Neural cell (in vitro differentiated cells): ENCODE results near the gene IP6K1. TPM values are rescaled to one million over a fixed set of nuclear protein-coding genes. Genes with fewer than 3 reads are reported as not detected.

Experiments used
- H2AFZ ChIP-seq: fragments of 200-600, 300-800 bp; sonication (generic), shearing (Covaris generic); 2 replicates; pipeline ENCODE4 v1.6.0; 2014; ENCODE audit warnings: low read depth, mild to moderate bottlenecking, antibody characterized with exemption, low read length, moderate library complexity
- H3F3A ChIP-seq: fragments of 200-600 bp; shearing (Covaris generic); 2 replicates; pipeline ENCODE4 v1.6.1; 2016; ENCODE audit warnings: mild to moderate bottlenecking, moderate library complexity, mixed read lengths, antibody characterized with exemption, low read length; ENCODE audit not compliant: insufficient read depth, poor library complexity, severe bottlenecking
- H3K27ac ChIP-seq: fragments of 200-600, 300-800 bp; sonication (generic), shearing (Covaris generic); 2 replicates; pipeline ENCODE4 v1.5.1; 2014; ENCODE audit warnings: mild to moderate bottlenecking, low read length, moderate library complexity
- H3K27me3 ChIP-seq: fragments of 300-800, 200-600 bp; sonication (generic), shearing (Covaris generic); 2 replicates; pipeline ENCODE4 v1.6.0; 2014; ENCODE audit warnings: mild to moderate bottlenecking, low read depth, low read length, moderate library complexity; ENCODE audit not compliant: insufficient read depth
- H3K36me3 ChIP-seq: fragments of 300-800, 200-600 bp; sonication (generic), shearing (Covaris generic); 2 replicates; pipeline ENCODE4 v1.5.1; 2014; ENCODE audit warnings: mild to moderate bottlenecking, antibody characterized with exemption, low read length, moderate library complexity; ENCODE audit not compliant: insufficient read depth
- H3K4me2 ChIP-seq: fragments of 300-800, 200-600 bp; sonication (generic), shearing (Covaris generic); 2 replicates; pipeline ENCODE4 v1.6.0; 2014; ENCODE audit warnings: mild to moderate bottlenecking, low read length
- H3K4me3 ChIP-seq: fragments of 300-800, 200-600 bp; sonication (generic), shearing (Covaris generic); 2 replicates; pipeline ENCODE4 v1.5.1; 2014; ENCODE audit warnings: mild to moderate bottlenecking, low read length, moderate library complexity
- H3K79me2 ChIP-seq: fragments of 200-600 bp; shearing (Covaris generic); replicated peaks from 2 replicates; pipeline ENCODE4 v1.6.0; 2014; ENCODE audit warnings: mild to moderate bottlenecking, low read length, moderate library complexity; ENCODE audit not compliant: insufficient read depth
- H3K9ac ChIP-seq: fragments of 300-800, 200-600 bp; sonication (generic), shearing (Covaris generic); 2 replicates; pipeline ENCODE4 v1.6.1; 2016; ENCODE audit warnings: mild to moderate bottlenecking, low read length, mixed read lengths
- H3K9me2 ChIP-seq: fragments of 200-600 bp; shearing (Covaris generic); 2 replicates; pipeline ENCODE4 v1.6.1; 2016; ENCODE audit warnings: mild to moderate bottlenecking, low read length, mixed read lengths; ENCODE audit not compliant: insufficient read depth
- H3K9me3 ChIP-seq: fragments of 200-600, 300-800 bp; sonication (generic), shearing (Covaris generic); 2 replicates; pipeline ENCODE4 v1.6.1; 2016; ENCODE audit warnings: mild to moderate bottlenecking, mixed run types, low read length, moderate library complexity, mixed read lengths
- H4K20me1 ChIP-seq: fragments of 200-600 bp; shearing (Covaris generic); 2 replicates; pipeline ENCODE4 v1.6.1; 2016; ENCODE audit warnings: mild to moderate bottlenecking, mixed run types; ENCODE audit not compliant: insufficient read depth
- EP300 ChIP-seq: fragments of 450-650 bp; conservative IDR thresholded peaks from 2 replicates; pipeline ENCODE4 v1.6.1; 2014; ENCODE audit warnings: antibody characterized with exemption, mild to moderate bottlenecking, moderate library complexity; ENCODE audit not compliant: poor library complexity, severe bottlenecking
- MXI1 ChIP-seq: fragments of 450-650 bp; conservative IDR thresholded peaks from 2 replicates; pipeline ENCODE4 v1.6.1; 2014; ENCODE audit warnings: antibody characterized with exemption, mild to moderate bottlenecking; ENCODE audit not compliant: poor library complexity, severe bottlenecking
- POLR2AphosphoS5 ChIP-seq: IDR thresholded peaks from 2 replicates; pipeline ENCODE4 v1.6.1; 2012
- RAD21 ChIP-seq: fragments of 450-650 bp; conservative IDR thresholded peaks from 2 replicates; pipeline ENCODE4 v1.6.1; 2014; ENCODE audit warnings: antibody characterized with exemption, mild to moderate bottlenecking, moderate library complexity
- SMC3 ChIP-seq: fragments of 450-650 bp; conservative IDR thresholded peaks from 2 replicates; pipeline ENCODE4 v1.6.1; 2014; ENCODE audit warnings: antibody characterized with exemption, mild to moderate bottlenecking, moderate library complexity; ENCODE audit not compliant: poor library complexity
- TAF1 ChIP-seq: IDR thresholded peaks from 2 replicates; pipeline ENCODE4 v1.6.1; 2012; ENCODE audit warnings: low read depth
- polyA plus RNA-seq: library from polyadenylated mRNA; depleted of rRNA; stranded (reverse); fragments of >200 nt; gene quantifications from 2 replicates; pipeline ENCODE4 v1.2.3, GENCODE V29; 2014
- TF ChIP-seq, protein P1 (sequence below): fragments of 450-650 bp; IDR thresholded peaks from 2 replicates; pipeline ENCODE4 v1.5.1; 2014; ENCODE audit warnings: antibody characterized with exemption, mild to moderate bottlenecking, moderate library complexity; ENCODE audit not compliant: poor library complexity, severe bottlenecking
- TF ChIP-seq, protein P2 (sequence below): IDR thresholded peaks from 2 replicates; pipeline ENCODE4 v1.6.1; 2012; ENCODE audit warnings: borderline replicate concordance

The IP6K1 gene
- polyA plus RNA-seq, 1 donor from 2014 or later, result 52.7 TPM

DNA sequence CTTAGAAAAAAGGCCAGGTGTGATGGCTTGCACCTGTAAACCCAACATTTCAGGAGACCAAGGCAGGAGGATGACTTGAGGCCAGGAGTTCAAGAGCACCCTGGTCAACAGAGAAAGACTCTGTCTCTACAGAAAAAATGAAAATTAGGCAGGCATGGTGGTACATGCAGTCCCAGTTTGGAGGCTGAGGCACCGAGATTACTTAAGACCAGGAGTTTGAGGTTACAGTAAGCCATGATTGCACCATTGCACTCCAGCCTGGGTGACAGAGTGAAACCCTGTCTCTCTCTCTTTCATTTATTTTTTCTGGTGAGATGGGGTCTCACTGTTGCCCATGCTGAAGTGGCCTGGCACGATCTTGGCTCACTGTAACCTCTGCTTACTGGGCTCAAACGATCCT is 24.7 kb downstream of the IP6K1 start:
- Histone ChIP-seq H4K20me1 (no peaks in the 10 kb centered on the region), H3K4me2 (no peak overlapping the region)
- TF ChIP-seq POLR2AphosphoS5, result no peak

GRCh38 chr3:49759226-49759625 is 27.1 kb downstream of the IP6K1 start:
- Histone ChIP-seq H3K9me3 (no peaks in the 10 kb centered on the region), H2AFZ (no peak overlapping the region), H3K4me3 (no peak overlapping the region), H3K9me2 (no peaks in the 10 kb centered on the region), H4K20me1 (no peaks in the 10 kb centered on the region), H3K4me2 (no peak overlapping the region), H3K27ac (no peak overlapping the region), H3K27me3 (no peaks in the 10 kb centered on the region), H3K9ac (no peak overlapping the region), H3K36me3 (no peaks in the 10 kb centered on the region), H3F3A (no peaks in the 10 kb centered on the region), H3K79me2 (peaks cover 59% of the 10 kb centered on the region)
- no peak for TF ChIP-seq SMC3
- no peak for TF ChIP-seq MXI1
- TF ChIP-seq, protein P1, sequence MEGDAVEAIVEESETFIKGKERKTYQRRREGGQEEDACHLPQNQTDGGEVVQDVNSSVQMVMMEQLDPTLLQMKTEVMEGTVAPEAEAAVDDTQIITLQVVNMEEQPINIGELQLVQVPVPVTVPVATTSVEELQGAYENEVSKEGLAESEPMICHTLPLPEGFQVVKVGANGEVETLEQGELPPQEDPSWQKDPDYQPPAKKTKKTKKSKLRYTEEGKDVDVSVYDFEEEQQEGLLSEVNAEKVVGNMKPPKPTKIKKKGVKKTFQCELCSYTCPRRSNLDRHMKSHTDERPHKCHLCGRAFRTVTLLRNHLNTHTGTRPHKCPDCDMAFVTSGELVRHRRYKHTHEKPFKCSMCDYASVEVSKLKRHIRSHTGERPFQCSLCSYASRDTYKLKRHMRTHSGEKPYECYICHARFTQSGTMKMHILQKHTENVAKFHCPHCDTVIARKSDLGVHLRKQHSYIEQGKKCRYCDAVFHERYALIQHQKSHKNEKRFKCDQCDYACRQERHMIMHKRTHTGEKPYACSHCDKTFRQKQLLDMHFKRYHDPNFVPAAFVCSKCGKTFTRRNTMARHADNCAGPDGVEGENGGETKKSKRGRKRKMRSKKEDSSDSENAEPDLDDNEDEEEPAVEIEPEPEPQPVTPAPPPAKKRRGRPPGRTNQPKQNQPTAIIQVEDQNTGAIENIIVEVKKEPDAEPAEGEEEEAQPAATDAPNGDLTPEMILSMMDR, result no peak
- TF ChIP-seq, protein P2, sequence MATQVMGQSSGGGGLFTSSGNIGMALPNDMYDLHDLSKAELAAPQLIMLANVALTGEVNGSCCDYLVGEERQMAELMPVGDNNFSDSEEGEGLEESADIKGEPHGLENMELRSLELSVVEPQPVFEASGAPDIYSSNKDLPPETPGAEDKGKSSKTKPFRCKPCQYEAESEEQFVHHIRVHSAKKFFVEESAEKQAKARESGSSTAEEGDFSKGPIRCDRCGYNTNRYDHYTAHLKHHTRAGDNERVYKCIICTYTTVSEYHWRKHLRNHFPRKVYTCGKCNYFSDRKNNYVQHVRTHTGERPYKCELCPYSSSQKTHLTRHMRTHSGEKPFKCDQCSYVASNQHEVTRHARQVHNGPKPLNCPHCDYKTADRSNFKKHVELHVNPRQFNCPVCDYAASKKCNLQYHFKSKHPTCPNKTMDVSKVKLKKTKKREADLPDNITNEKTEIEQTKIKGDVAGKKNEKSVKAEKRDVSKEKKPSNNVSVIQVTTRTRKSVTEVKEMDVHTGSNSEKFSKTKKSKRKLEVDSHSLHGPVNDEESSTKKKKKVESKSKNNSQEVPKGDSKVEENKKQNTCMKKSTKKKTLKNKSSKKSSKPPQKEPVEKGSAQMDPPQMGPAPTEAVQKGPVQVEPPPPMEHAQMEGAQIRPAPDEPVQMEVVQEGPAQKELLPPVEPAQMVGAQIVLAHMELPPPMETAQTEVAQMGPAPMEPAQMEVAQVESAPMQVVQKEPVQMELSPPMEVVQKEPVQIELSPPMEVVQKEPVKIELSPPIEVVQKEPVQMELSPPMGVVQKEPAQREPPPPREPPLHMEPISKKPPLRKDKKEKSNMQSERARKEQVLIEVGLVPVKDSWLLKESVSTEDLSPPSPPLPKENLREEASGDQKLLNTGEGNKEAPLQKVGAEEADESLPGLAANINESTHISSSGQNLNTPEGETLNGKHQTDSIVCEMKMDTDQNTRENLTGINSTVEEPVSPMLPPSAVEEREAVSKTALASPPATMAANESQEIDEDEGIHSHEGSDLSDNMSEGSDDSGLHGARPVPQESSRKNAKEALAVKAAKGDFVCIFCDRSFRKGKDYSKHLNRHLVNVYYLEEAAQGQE, result no peak
- TF ChIP-seq EP300, result no peak
- no peak for TF ChIP-seq TAF1
- TF ChIP-seq RAD21, result no peak

More for the DNA sequence above, 24.7 kb downstream of the IP6K1 start:
- H3K9ac ChIP-seq, result no peak overlapping the region
- no peak overlapping the region for H2AFZ ChIP-seq
- no peaks in the 10 kb centered on the region for H3F3A ChIP-seq
- no peaks in the 10 kb centered on the region for H3K9me2 ChIP-seq
- H3K27me3 ChIP-seq, result no peaks in the 10 kb centered on the region
- no peaks in the 10 kb centered on the region for H3K9me3 ChIP-seq
- peaks cover 56% of the 10 kb centered on the region for H3K79me2 ChIP-seq
- H3K4me3 ChIP-seq, result no peak overlapping the region
- no peaks in the 10 kb centered on the region for H3K36me3 ChIP-seq
- no peak overlapping the region for H3K27ac ChIP-seq

DNA sequence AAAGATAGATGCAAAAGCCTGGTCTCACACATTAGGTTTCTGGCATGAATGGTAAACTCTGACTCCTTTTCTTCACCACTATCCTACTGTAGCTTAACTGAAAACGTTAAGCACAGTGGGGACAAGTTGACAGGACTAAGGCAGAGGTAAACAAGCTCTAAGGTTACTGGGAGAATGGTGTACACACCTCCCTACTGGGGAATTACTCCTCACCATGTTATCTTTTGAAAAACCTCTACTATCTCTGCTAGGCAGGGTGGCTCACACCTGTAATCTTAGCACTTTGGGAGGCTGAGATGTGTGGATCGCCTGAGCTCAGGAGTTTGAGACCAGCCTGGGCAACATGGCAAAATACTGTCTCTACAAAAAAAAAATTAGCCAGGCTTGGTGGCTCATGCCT is 29.1 kb downstream of the IP6K1 start:
- Histone ChIP-seq H3K27me3 (no peaks in the 10 kb centered on the region), H3K9me2 (no peaks in the 10 kb centered on the region), H3K4me3 (no peak overlapping the region), H3F3A (no peaks in the 10 kb centered on the region), H3K9me3 (no peaks in the 10 kb centered on the region), H2AFZ (no peak overlapping the region), H3K79me2 (peaks cover 60% of the 10 kb centered on the region), H3K27ac (no peak overlapping the region), H4K20me1 (no peaks in the 10 kb centered on the region), H3K36me3 (no peaks in the 10 kb centered on the region), H3K4me2 (no peak overlapping the region), H3K9ac (no peak overlapping the region)
- no peak for TF ChIP-seq TAF1
